IMR-90 (cell line): ENCODE measurements around the gene C1orf74. TPM values are rescaled to one million over a fixed set of nuclear protein-coding genes. Genes with fewer than 3 reads are reported as not detected.

Experiments used
- ATAC-seq: fragments of 200-7000 bp; cut with Tn5 transposase; 2 replicates; pipeline ENCODE4 v1.9.1; 2020; ENCODE audit warnings: low read depth, mild to moderate bottlenecking, moderate library complexity
- BruUV-seq: library from RNA; stranded (reverse); fragments of 400-500 nt; replicated peaks from 2 replicates; lab custom pipeline; 2021; lab: Mats Ljungman, UMichigan
- CTCF ChIA-PET: fragments of 300-600 bp; formaldehyde crosslinking; extraction: SDS; loops from one replicate; lab custom pipeline; 2021; ENCODE audit warnings: antibody characterized with exemption; lab: Yijun Ruan, JAX
- POLR2A ChIA-PET: fragments of 300-600 bp; sonication (Branson Sonifier 250); formaldehyde crosslinking; loops from one replicate; lab custom pipeline; 2022; ENCODE audit warnings: antibody characterized with exemption; ENCODE audit not compliant: unreplicated experiment; lab: Charles Lee
- DNase-seq: peaks from one replicate; pipeline ENCODE4 v3.0.0; 2013
- H2AFZ ChIP-seq: replicated peaks from 2 replicates; pipeline ENCODE3; 2013; ENCODE audit warnings: low read length, mild to moderate bottlenecking; ENCODE audit not compliant: poor library complexity
- H2AK5ac ChIP-seq: 2 replicates; pipeline ENCODE4 v1.6.1; 2013; ENCODE audit warnings: low read depth, low read length, inconsistent platforms
- H2AK9ac ChIP-seq: replicated peaks from 2 replicates; pipeline ENCODE3; 2013; ENCODE audit warnings: mild to moderate bottlenecking, low read depth, low read length, moderate library complexity; ENCODE audit not compliant: poor library complexity
- H2BK120ac ChIP-seq: 2 replicates; pipeline ENCODE4 v1.6.1; 2013; ENCODE audit warnings: low read depth, low read length, inconsistent platforms
- H2BK15ac ChIP-seq: 3 replicates; pipeline ENCODE4 v1.6.1; 2013; ENCODE audit warnings: low read depth, low read length, inconsistent platforms
- H2BK20ac ChIP-seq: 2 replicates; pipeline ENCODE4 v1.6.1; 2013; ENCODE audit warnings: low read depth, mild to moderate bottlenecking, inconsistent platforms, low read length, moderate library complexity
- H2BK5ac ChIP-seq: 2 replicates; pipeline ENCODE4 v1.6.1; 2013; ENCODE audit warnings: mild to moderate bottlenecking, low read depth, low read length, inconsistent platforms; ENCODE audit not compliant: poor library complexity, severe bottlenecking
- H3K14ac ChIP-seq: replicated peaks from 2 replicates; pipeline ENCODE4 v1.6.1; 2013; ENCODE audit warnings: low read depth, low read length, inconsistent platforms
- H3K18ac ChIP-seq: 2 replicates; pipeline ENCODE4 v1.6.1; 2013; ENCODE audit warnings: low read depth, low read length, control low read depth
- H3K23ac ChIP-seq: 2 replicates; pipeline ENCODE4 v1.6.1; 2013; ENCODE audit warnings: low read depth, low read length, inconsistent platforms
- H3K27ac ChIP-seq: 2 replicates; pipeline ENCODE4 v1.5.1; 2013; ENCODE audit warnings: mild to moderate bottlenecking, control low read depth, low read length; ENCODE audit not compliant: insufficient read depth
- H3K27me3 ChIP-seq: 2 replicates; pipeline ENCODE4 v1.6.1; 2013; ENCODE audit warnings: low read length; ENCODE audit not compliant: control insufficient read depth, insufficient read depth
- H3K36me3 ChIP-seq: 2 replicates; pipeline ENCODE4 v1.6.1; 2013; ENCODE audit warnings: low read length, mixed read lengths; ENCODE audit not compliant: control insufficient read depth, insufficient read depth
- H3K4ac ChIP-seq: 2 replicates; pipeline ENCODE4 v1.6.1; 2013; ENCODE audit warnings: low read depth, low read length, inconsistent platforms
- H3K4me1 ChIP-seq: 2 replicates; pipeline ENCODE4 v1.6.1; 2013; ENCODE audit warnings: low read length, mixed read lengths; ENCODE audit not compliant: control insufficient read depth, insufficient read depth
- H3K4me2 ChIP-seq: 2 replicates; pipeline ENCODE4 v1.6.1; 2013; ENCODE audit warnings: low read depth, mild to moderate bottlenecking, control low read depth, low read length, moderate library complexity
- H3K4me3 ChIP-seq: 2 replicates; pipeline ENCODE4 v1.5.1; 2013; ENCODE audit warnings: low read depth, mild to moderate bottlenecking, control low read depth, low read length, moderate library complexity; ENCODE audit not compliant: insufficient read depth
- H3K56ac ChIP-seq: 2 replicates; pipeline ENCODE4 v1.6.1; 2013; ENCODE audit warnings: low read length, inconsistent platforms; ENCODE audit not compliant: insufficient read depth; ENCODE audit errors: extremely low read depth
- H3K79me1 ChIP-seq, 2 experiments: 2 replicates each; pipeline ENCODE4 v1.6.1; 2013; ENCODE audit warnings: low read length in 2 of 2, inconsistent platforms in 1 of 2, low read depth in 1 of 2
- H3K9ac ChIP-seq: 2 replicates; pipeline ENCODE4 v1.6.1; 2013; ENCODE audit warnings: low read depth, low read length, control low read depth
- H3K9me1 ChIP-seq: 2 replicates; pipeline ENCODE4 v1.6.1; 2013; ENCODE audit warnings: low read length, inconsistent platforms; ENCODE audit not compliant: insufficient read depth
- H3K9me3 ChIP-seq: 2 replicates; pipeline ENCODE4 v1.6.1; 2013; ENCODE audit warnings: low read length; ENCODE audit not compliant: control insufficient read depth, insufficient read depth
- H4K20me1 ChIP-seq: 2 replicates; pipeline ENCODE4 v1.6.1; 2013; ENCODE audit warnings: low read length, inconsistent platforms; ENCODE audit not compliant: insufficient read depth
- H4K5ac ChIP-seq: 2 replicates; pipeline ENCODE4 v1.6.1; 2013; ENCODE audit warnings: mild to moderate bottlenecking, low read depth, low read length, control low read depth
- H4K8ac ChIP-seq, 2 experiments: 2 replicates each; pipeline ENCODE4 v1.6.1; 2013; ENCODE audit warnings: low read depth in 2 of 2, low read length in 2 of 2, control low read depth in 1 of 2, inconsistent platforms in 1 of 2
- H4K91ac ChIP-seq: 2 replicates; pipeline ENCODE4 v1.6.1; 2013; ENCODE audit warnings: low read depth, low read length, inconsistent platforms; ENCODE audit not compliant: insufficient read depth
- BHLHE40 ChIP-seq: fragments of 150-350 bp; IDR thresholded peaks from 2 replicates; pipeline ENCODE4 v1.6.1; 2016; ENCODE audit warnings: mild to moderate bottlenecking, low read depth, low read length
- CEBPB ChIP-seq: IDR thresholded peaks from 2 replicates; pipeline ENCODE4 v1.6.1; 2012; ENCODE audit warnings: low read depth, low read length, improper control_type of control experiment
- CHD1 ChIP-seq: IDR thresholded peaks from 2 replicates; pipeline ENCODE4 v1.6.1; 2012; ENCODE audit warnings: low read depth, low read length, improper control_type of control experiment
- CTCF ChIP-seq: conservative IDR thresholded peaks from 2 replicates; pipeline ENCODE4 v1.5.1; 2012; ENCODE audit warnings: mild to moderate bottlenecking, low read depth, low read length, improper control_type of control experiment
- FOS ChIP-seq: fragments of 150-350 bp; IDR thresholded peaks from 2 replicates; pipeline ENCODE4 v1.6.1; 2016; ENCODE audit warnings: low read depth, low read length
- MAFK ChIP-seq: IDR thresholded peaks from 2 replicates; pipeline ENCODE4 v1.6.1; 2012; ENCODE audit warnings: low read depth, low read length, improper control_type of control experiment
- MAZ ChIP-seq: IDR thresholded peaks from 2 replicates; pipeline ENCODE4 v1.6.1; 2012; ENCODE audit warnings: low read depth, mild to moderate bottlenecking, low read length, improper control_type of control experiment, moderate library complexity, borderline replicate concordance
- MXI1 ChIP-seq: IDR thresholded peaks from 2 replicates; pipeline ENCODE4 v1.6.1; 2012; ENCODE audit warnings: low read depth, mild to moderate bottlenecking, low read length, moderate library complexity, borderline replicate concordance
- NFE2L2 ChIP-seq: fragments of 150-350 bp; IDR thresholded peaks from 2 replicates; pipeline ENCODE4 v1.6.1; 2016; ENCODE audit warnings: low read depth, mild to moderate bottlenecking, low read length
- POLR2A ChIP-seq: IDR thresholded peaks from 2 replicates; pipeline ENCODE4 v1.6.1; 2012; ENCODE audit warnings: mild to moderate bottlenecking, low read depth, low read length
- RAD21 ChIP-seq: IDR thresholded peaks from 2 replicates; pipeline ENCODE4 v1.6.1; 2012; ENCODE audit warnings: low read length, improper control_type of control experiment
- RCOR1 ChIP-seq: IDR thresholded peaks from 2 replicates; pipeline ENCODE4 v1.6.1; 2012; ENCODE audit warnings: mild to moderate bottlenecking, low read length, improper control_type of control experiment; ENCODE audit not compliant: insufficient replicate concordance
- RFX5 ChIP-seq: IDR thresholded peaks from 2 replicates; pipeline ENCODE4 v1.8.0; 2012; ENCODE audit warnings: low read depth, mild to moderate bottlenecking, low read length, moderate library complexity
- SMC3 ChIP-seq: fragments of 150-350 bp; IDR thresholded peaks from 2 replicates; pipeline ENCODE4 v1.6.1; 2016; ENCODE audit warnings: low read depth, mild to moderate bottlenecking, antibody characterized with exemption, low read length, moderate library complexity
- WGBS, 2 experiments: methylation state at CpG; one replicate each; pipeline versions ENCODE4 v1.1.5 to v1.1.7; 2013; ENCODE audit warnings: missing lambda C conversion rate in 2 of 2; ENCODE audit not compliant: insufficient read length in 1 of 2; ENCODE audit errors: extremely low coverage in 2 of 2; 5-methylcytosine and 5-hydroxymethylcytosine counted together
- dilution Hi-C: fragments of 300-500 bp; cut with HindIII; formaldehyde crosslinking; loops from one replicate; pipeline ENCODE4 v1.14.3; 2018; ENCODE audit warnings: low sequenced_read_pairs; ENCODE audit not compliant: unreplicated experiment
- in situ Hi-C: fragments of 300-500 bp; cut with MboI; formaldehyde crosslinking; loops from 3 replicates; pipeline ENCODE4 v1.14.3; 2019; ENCODE audit warnings: low sequenced_read_pairs, inconsistent platforms, mixed read lengths
- intact Hi-C: fragments of 100-400 bp; cut with micrococcal nuclease; formaldehyde crosslinking; loops from 2 replicates; pipeline ENCODE4 v1.10.0; 2022
- polyA plus RNA-seq, 3 experiments: library from polyadenylated mRNA; depleted of rRNA; stranded (reverse); fragments of >200 nt; gene quantifications; 2 replicates each; pipeline ENCODE4 v1.2.3, GENCODE V29; 2012; ENCODE audit warnings: low replicate concordance in 1 of 3
- total RNA-seq: library from RNA; depleted of rRNA; stranded (reverse); fragments of >200 nt; gene quantifications from 2 replicates; pipeline ENCODE4 v1.2.3, GENCODE V29; 2012
- TF ChIP-seq, protein P1 (sequence below): fragments of 150-350 bp; IDR thresholded peaks from 2 replicates; pipeline ENCODE4 v1.6.1; 2017; ENCODE audit warnings: mild to moderate bottlenecking, antibody characterized with exemption, low read length, low read depth
- TF ChIP-seq, protein P2 (sequence below): fragments of 150-350 bp; IDR thresholded peaks from 2 replicates; pipeline ENCODE4 v1.6.1; 2016; ENCODE audit warnings: low read depth, mild to moderate bottlenecking, low read length, moderate library complexity, borderline replicate concordance

C1orf74 gene
- total and polyA plus RNA-seq, 2 of the 4 experiments (the other 2 are of a cell fraction) = 1.1 to 4.3 TPM

GRCh38 chr1:209777587-209777986, 6.8 kb downstream of the C1orf74 start:
- Histone ChIP-seq H4K20me1 (no peaks in the 10 kb centered on the region), H3K36me3 (no peaks in the 10 kb centered on the region), H3K27ac (no peak overlapping the region), H4K5ac (no peak overlapping the region), H3K9me3 (no peaks in the 10 kb centered on the region), H2AFZ (no peak overlapping the region), H3K4me2 (no peak overlapping the region), H2BK15ac (no peak overlapping the region), H3K23ac (no peak overlapping the region), H2BK20ac (no peak overlapping the region), H2BK5ac (no peak overlapping the region), H3K4me1 (no peaks in the 10 kb centered on the region), H3K9me1 (no peaks in the 10 kb centered on the region), H2AK9ac (no peak overlapping the region), H2AK5ac (no peak overlapping the region), H3K18ac (no peak overlapping the region), H3K4me3 (no peak overlapping the region), H3K56ac (no peak overlapping the region), H3K79me1 (peaks cover 2 to 3% of the 10 kb centered on the region in 2 experiments; a peak in 1 of 4 replicates), H2BK120ac (no peak overlapping the region), H3K4ac (no peak overlapping the region), H3K27me3 (no peaks in the 10 kb centered on the region), H4K8ac (no peak overlapping the region), H4K91ac (no peak overlapping the region), H3K14ac (no peak overlapping the region), H3K9ac (no peak overlapping the region)
- BruUV-seq = no TSS peak
- TF ChIP-seq CEBPB = no peak
- TF ChIP-seq, protein P1, sequence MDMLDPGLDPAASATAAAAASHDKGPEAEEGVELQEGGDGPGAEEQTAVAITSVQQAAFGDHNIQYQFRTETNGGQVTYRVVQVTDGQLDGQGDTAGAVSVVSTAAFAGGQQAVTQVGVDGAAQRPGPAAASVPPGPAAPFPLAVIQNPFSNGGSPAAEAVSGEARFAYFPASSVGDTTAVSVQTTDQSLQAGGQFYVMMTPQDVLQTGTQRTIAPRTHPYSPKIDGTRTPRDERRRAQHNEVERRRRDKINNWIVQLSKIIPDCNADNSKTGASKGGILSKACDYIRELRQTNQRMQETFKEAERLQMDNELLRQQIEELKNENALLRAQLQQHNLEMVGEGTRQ = no peak
- no peak for TF ChIP-seq RFX5
- no peak for TF ChIP-seq NFE2L2
- no peak for TF ChIP-seq MAZ
- no peak for TF ChIP-seq BHLHE40
- no peak for TF ChIP-seq MXI1
- no peak for TF ChIP-seq RAD21
- TF ChIP-seq SMC3 = no peak
- no peak for TF ChIP-seq MAFK
- TF ChIP-seq, protein P2, sequence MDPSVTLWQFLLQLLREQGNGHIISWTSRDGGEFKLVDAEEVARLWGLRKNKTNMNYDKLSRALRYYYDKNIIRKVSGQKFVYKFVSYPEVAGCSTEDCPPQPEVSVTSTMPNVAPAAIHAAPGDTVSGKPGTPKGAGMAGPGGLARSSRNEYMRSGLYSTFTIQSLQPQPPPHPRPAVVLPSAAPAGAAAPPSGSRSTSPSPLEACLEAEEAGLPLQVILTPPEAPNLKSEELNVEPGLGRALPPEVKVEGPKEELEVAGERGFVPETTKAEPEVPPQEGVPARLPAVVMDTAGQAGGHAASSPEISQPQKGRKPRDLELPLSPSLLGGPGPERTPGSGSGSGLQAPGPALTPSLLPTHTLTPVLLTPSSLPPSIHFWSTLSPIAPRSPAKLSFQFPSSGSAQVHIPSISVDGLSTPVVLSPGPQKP = no peak
- no peak for TF ChIP-seq CHD1
- TF ChIP-seq RCOR1 = no peak
- TF ChIP-seq CTCF = no peak
- TF ChIP-seq POLR2A = no peak
- TF ChIP-seq FOS = no peak
- intact Hi-C loops (no loop called here), in situ Hi-C loops (no loop called here), dilution Hi-C loops (no loop called here)
- CTCF ChIA-PET = no interaction called here
- no CpG with 5 or more reads among the region's 2 CpGs for WGBS, 2 experiments
- ATAC-seq (no peak), DNase-seq (no peak)
- POLR2A ChIA-PET = no interaction called here
